ENCODE measurements around the gene ARMH3. TPM values are rescaled to one million over a fixed set of nuclear protein-coding genes. Genes with fewer than 3 reads are reported as not detected.

The ARMH3 gene
- total RNA-seq, 2 donors from 2014 or later = 5.6 to 8.3 TPM

DNA sequence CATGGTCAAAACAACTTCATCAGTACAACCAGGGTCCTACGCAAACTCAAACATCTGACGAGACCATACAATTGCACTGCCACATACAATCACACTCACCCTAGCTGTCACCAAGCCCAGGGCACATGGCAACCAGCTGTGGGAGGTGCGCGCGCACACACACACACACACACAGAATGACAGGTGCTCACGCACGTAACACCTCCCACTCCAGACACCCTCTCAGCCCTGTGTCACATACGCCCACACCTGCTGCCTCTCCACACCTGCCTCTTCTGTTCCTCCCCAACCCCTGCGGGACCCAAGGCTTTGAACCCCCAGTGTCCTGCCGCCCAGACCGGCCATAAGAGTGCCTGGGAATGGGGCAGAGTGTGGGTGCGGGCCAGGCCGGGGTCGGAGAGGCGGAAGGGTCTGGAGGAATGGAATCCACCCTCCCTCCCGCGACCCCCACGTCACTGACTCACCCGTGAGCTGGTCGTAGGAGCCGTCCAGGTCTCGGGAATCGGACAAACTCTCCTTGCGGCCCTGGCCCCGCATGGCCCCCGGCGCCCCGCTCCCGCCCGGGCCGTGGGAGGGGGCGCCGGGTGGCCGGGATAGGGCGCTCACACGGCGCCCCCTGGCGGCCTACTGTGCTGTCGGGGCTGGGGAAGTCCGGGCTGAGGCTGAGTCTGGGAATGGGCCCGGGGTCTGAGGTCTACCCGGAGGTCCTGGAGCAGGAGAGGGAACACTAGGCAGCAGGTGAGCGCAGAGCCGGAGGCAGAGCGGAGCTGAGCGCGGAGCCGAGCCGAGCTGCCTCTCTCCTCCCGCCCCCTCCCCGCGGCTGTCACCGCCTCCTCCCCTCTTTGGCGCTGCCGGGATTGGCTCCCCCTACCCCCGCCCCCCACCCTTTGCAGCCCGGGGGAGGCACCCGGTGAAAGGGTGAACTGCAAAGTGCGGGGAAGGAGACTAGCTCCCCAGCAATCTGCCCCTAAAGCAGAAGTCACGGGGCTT, 212.6 kb downstream of the ARMH3 start, which contains the start of gene KCNIP2:
Gene KCNIP2 (minus strand): TSS at position 769 of the 990 bp plus-strand sequence. CDS start 232 bp downstream, at position 537.
- TF ChIP-seq, protein P1, sequence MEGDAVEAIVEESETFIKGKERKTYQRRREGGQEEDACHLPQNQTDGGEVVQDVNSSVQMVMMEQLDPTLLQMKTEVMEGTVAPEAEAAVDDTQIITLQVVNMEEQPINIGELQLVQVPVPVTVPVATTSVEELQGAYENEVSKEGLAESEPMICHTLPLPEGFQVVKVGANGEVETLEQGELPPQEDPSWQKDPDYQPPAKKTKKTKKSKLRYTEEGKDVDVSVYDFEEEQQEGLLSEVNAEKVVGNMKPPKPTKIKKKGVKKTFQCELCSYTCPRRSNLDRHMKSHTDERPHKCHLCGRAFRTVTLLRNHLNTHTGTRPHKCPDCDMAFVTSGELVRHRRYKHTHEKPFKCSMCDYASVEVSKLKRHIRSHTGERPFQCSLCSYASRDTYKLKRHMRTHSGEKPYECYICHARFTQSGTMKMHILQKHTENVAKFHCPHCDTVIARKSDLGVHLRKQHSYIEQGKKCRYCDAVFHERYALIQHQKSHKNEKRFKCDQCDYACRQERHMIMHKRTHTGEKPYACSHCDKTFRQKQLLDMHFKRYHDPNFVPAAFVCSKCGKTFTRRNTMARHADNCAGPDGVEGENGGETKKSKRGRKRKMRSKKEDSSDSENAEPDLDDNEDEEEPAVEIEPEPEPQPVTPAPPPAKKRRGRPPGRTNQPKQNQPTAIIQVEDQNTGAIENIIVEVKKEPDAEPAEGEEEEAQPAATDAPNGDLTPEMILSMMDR (IDR thresholded peaks at IDR 0.05) = peak in 6 of 7 experiments; percentile 31 to 48 (median 34)
- no peak for TF ChIP-seq POLR2A (IDR thresholded peaks at IDR 0.05)
- Histone ChIP-seq H3K9me3 (no peaks in the 10 kb centered on the region), H3K27me3 (no peaks in the 10 kb centered on the region), H3K4me3 (no peak within 1 kb of the TSS), H3K27ac (no peak within 1 kb of the TSS), H3K4me1 (peaks cover 30% of the 10 kb centered on the region), H3K36me3 (replicated peaks in 1 of 2; ENCODE audit: insufficient read depth in 1 of 2, low read depth in 2 of 2) (peaks cover 0 to 1% of the 10 kb centered on the region in 2 donors)
- intact Hi-C loops (cut with DNase I) = no loop called here
- DNase-seq = peak; percentile 34 to 49 (median 39)
- no peak for ATAC-seq
- WGBS, 2 donors = 26 to 64% methylated on average over 23 to 53 of the region's 60 CpGs

DNA sequence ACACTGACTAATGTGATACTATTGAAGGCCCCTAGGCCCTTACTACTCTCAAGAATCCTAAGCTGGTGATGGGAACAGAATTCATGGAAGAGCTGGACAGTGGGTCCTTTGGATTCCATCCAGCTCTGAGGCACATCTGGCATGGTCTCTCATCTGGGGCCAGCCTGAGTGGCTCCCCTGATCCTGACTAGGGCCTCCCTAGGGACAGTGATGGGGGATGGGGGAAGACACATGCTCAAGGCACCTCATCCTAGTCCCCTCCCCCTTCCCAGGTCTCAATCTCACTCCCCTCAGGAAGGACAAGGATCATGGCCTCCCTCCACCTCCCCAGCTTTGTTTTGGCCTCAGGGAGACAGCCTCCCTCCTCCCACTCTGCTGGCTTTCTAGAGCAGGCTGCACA, 214.1 kb downstream of the ARMH3 start:
- no peak for ATAC-seq
- no peak for DNase-seq
- Histone ChIP-seq H3K4me3 (no peak overlapping the region), H3K36me3 (replicated peaks in 1 of 2; ENCODE audit: insufficient read depth in 1 of 2, low read depth in 2 of 2) (no peaks in the 10 kb centered on the region), H3K27me3 (no peaks in the 10 kb centered on the region), H3K9me3 (no peaks in the 10 kb centered on the region), H3K4me1 (peaks cover 30% of the 10 kb centered on the region), H3K27ac (no peak overlapping the region)
- intact Hi-C loops (cut with DNase I) = no loop called here
- TF ChIP-seq, protein P1 (IDR thresholded peaks at IDR 0.05) = no peak
- no peak for TF ChIP-seq POLR2A (IDR thresholded peaks at IDR 0.05)

DNA sequence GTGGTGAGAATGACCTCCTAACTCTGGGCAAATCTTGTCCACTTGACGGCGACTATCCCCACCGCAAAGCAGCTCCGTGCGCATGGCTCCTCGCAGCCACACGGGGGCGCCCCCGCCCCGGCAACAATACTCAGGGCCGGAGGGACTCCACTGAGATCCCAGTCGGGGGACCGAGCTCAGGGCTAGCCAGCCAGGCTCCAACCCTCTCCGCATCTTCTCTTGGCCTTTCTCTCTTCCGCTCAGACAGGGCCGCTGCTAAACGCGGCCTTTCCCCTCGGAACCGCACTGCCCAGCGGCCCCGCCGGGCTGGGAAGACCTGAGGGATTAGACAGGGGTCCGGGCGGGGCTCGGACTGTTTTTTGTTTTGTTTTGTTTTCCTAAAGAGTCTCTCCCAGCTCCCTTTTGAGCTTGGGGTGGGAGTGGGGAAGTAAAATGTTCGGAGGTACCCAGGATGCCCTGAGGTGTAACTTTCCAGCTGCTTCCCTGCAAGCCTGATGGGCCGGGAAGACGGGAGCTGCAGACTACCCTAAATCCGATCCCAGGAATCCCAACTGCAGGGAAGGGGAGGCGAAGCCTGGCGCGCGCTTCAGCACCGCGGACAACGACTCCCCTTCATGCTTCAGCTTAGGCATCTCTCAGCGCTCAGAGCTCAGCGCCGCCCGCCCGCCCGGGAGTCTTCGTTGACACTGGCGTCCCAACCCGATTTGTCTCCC, 215.1 kb downstream of the ARMH3 start:
- 3 to 4% methylated on average over 14 to 46 of the region's 46 CpGs for WGBS, 2 donors
- DNase-seq = peak; percentile 73 to 81 (median 76)
- Histone ChIP-seq H3K36me3 (replicated peaks in 1 of 2; ENCODE audit: insufficient read depth in 1 of 2, low read depth in 2 of 2) (no peaks in the 10 kb centered on the region), H3K4me1 (peaks cover 30% of the 10 kb centered on the region), H3K4me3 (no peak overlapping the region), H3K27ac (no peak overlapping the region), H3K9me3 (no peaks in the 10 kb centered on the region), H3K27me3 (no peaks in the 10 kb centered on the region)
- ATAC-seq = peak; percentile 78
- no peak for TF ChIP-seq POLR2A (IDR thresholded peaks at IDR 0.05)
- TF ChIP-seq, protein P1 (IDR thresholded peaks at IDR 0.05) = peak; percentile 82 to 90 (median 87)
- intact Hi-C loops (cut with DNase I) = no loop called here

DNA sequence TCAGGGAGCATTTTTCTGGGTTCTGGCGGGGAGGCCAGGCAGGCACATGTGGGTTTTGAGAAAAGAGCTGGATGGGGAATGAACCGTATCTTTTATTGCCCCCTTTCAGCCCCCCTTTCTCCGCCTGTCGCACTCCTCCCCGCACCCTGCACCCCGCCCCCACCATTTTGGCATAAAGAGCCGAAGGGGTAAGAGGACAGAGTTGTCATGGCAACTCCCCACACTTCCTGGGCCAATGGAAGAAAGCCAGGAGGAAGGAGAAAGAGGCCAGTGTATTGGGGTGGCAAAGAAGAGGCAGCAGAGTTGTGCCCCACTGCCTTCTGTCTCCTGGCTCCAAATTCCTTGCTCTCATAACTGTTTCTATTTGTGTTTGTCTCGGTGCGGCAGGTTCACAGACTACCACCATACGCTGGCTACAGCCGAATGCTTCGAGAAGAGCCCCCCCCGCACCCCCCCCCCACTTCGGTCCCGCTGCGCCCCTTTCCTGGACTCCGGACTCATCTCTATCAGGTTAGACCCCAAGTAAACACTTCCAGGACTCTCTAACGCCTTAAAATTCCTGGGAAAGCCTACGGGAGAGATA, 215.8 kb downstream of the ARMH3 start:
- no peaks in the 10 kb centered on the region for H3K27me3 ChIP-seq
- no peak overlapping the region for H3K27ac ChIP-seq
- TF ChIP-seq, protein P1 (IDR thresholded peaks at IDR 0.05) = no peak
- no peak for TF ChIP-seq POLR2A (IDR thresholded peaks at IDR 0.05)
- no peaks in the 10 kb centered on the region for H3K9me3 ChIP-seq
- DNase-seq (peak in 1 of 4 donors; percentile 22), ATAC-seq (no peak)
- no peaks in the 10 kb centered on the region for H3K36me3 ChIP-seq (replicated peaks in 1 of 2; ENCODE audit: insufficient read depth in 1 of 2, low read depth in 2 of 2)
- peaks cover 30% of the 10 kb centered on the region for H3K4me1 ChIP-seq
- intact Hi-C loops (cut with DNase I) = no loop called here
- 0 to 12% methylated on average over 18 to 19 of the region's 19 CpGs for WGBS, 2 donors
- H3K4me3 ChIP-seq = no peak overlapping the region

Measured in body of pancreas (tissue), 4 donors.